OCI-M2 (cell line): ENCODE results near the gene ALPP.
"Not testable (repeated sequence)": the region's sequence is repeated elsewhere in the genome, so short reads cannot be mapped to it uniquely, and the experiment has no call there.

Source experiments
- DNase-seq: peaks from one replicate; lab custom pipeline; 2025; ENCODE audit not compliant: unreplicated experiment; lab: John Stamatoyannopoulos, UW

Gene ALPP

GRCh38 chr2:232378735-232379151 is at the start of gene ALPP:
TSS of gene ALPP (plus strand) at chr2:232378751. CDS start at chr2:232378803, 52 bp downstream.
- not testable (repeated sequence) for DNase-seq

GRCh38 chr2:232329716-232330067 is 48.9 kb upstream of the ALPP start:
- DNase-seq = no peak

GRCh38 chr2:232330068-232330999 is 48.2 kb upstream of the ALPP start:
- DNase-seq = no peak

- not testable (repeated sequence) for DNase-seq
These were observed 47.5 kb upstream of the ALPP start for GRCh38 chr2:232331061-232331460.

- not testable (repeated sequence) for DNase-seq
These were observed 46.9 kb upstream of the ALPP start for GRCh38 chr2:232331641-232332040.

- DNase-seq = not testable (repeated sequence)
These were observed 46.2 kb upstream of the ALPP start for GRCh38 chr2:232332244-232332939.

GRCh38 chr2:232332940-232333259 is 45.7 kb upstream of the ALPP start:
- DNase-seq = no peak

GRCh38 chr2:232333361-232334135 is 45.0 kb upstream of the ALPP start:
- no peak for DNase-seq

- not testable (repeated sequence) for DNase-seq
These were observed 44.2 kb upstream of the ALPP start for GRCh38 chr2:232334136-232334884.

- DNase-seq = not testable (repeated sequence)
These were observed 43.7 kb upstream of the ALPP start for GRCh38 chr2:232334885-232335205.

GRCh38 chr2:232335206-232335858 is 43.2 kb upstream of the ALPP start:
- DNase-seq = not testable (repeated sequence)

GRCh38 chr2:232335859-232336215 is 42.7 kb upstream of the ALPP start:
- DNase-seq = no peak

GRCh38 chr2:232336241-232336736 is 42.3 kb upstream of the ALPP start:
- no peak for DNase-seq

- DNase-seq = no peak
These were observed 41.4 kb upstream of the ALPP start for GRCh38 chr2:232336981-232337720.

- not testable (repeated sequence) for DNase-seq
These were observed 40.3 kb upstream of the ALPP start for GRCh38 chr2:232338094-232338758.

- no peak for DNase-seq
These were observed 39.8 kb upstream of the ALPP start for GRCh38 chr2:232338759-232339106.

GRCh38 chr2:232339121-232340081 is 39.1 kb upstream of the ALPP start:
- no peak for DNase-seq
